Large intestine (tissue), 12 donors: ENCODE results near the gene OR1M1. TPM values are rescaled to one million over a fixed set of nuclear protein-coding genes. Genes with fewer than 3 reads are reported as not detected.
"Not testable (repeated sequence)": the region's sequence is repeated elsewhere in the genome, so short reads cannot be mapped to it uniquely, and the experiment has no call there.

ENCODE experiments used
- DNase-seq, 2 donors: peaks; one replicate each; pipeline versions ENCODE4 v3.0.0 to v3.0.0-alpha.2; 2013
- H3K27ac ChIP-seq: one replicate; pipeline ENCODE4 v1.5.1; 2013; ENCODE audit warnings: low read length
- H3K27me3 ChIP-seq: 2 replicates; pipeline ENCODE4 v1.6.1; 2013; ENCODE audit warnings: low read length; ENCODE audit not compliant: control insufficient read depth, insufficient read depth
- H3K36me3 ChIP-seq: 2 replicates; pipeline ENCODE4 v1.6.1; 2013; ENCODE audit warnings: low read length; ENCODE audit not compliant: control insufficient read depth, insufficient read depth
- H3K4me1 ChIP-seq: one replicate; pipeline ENCODE4 v1.6.1; 2013; ENCODE audit warnings: low read length; ENCODE audit not compliant: control insufficient read depth, insufficient read depth
- H3K4me3 ChIP-seq: one replicate; pipeline ENCODE4 v1.5.1; 2013; ENCODE audit warnings: low read length
- H3K9me3 ChIP-seq: one replicate; pipeline ENCODE4 v1.6.1; 2013; ENCODE audit warnings: mild to moderate bottlenecking, low read depth, low read length, moderate library complexity; ENCODE audit not compliant: control insufficient read depth
- WGBS: methylation state at CpG from one replicate; pipeline ENCODE4 v1.1.5; 2013; ENCODE audit warnings: low lambda C conversion rate; ENCODE audit not compliant: insufficient coverage; 5-methylcytosine and 5-hydroxymethylcytosine counted together
- long read RNA-seq, 11 donors: transcript quantifications; one replicate each; lab custom pipeline, GENCODE V29; 2026
- polyA plus RNA-seq: library from polyadenylated mRNA; unstranded; fragments of 120-200 nt; gene quantifications from one replicate; pipeline ENCODE4 v1.2.1, GENCODE V29; 2013

Gene OR1M1, protein sequence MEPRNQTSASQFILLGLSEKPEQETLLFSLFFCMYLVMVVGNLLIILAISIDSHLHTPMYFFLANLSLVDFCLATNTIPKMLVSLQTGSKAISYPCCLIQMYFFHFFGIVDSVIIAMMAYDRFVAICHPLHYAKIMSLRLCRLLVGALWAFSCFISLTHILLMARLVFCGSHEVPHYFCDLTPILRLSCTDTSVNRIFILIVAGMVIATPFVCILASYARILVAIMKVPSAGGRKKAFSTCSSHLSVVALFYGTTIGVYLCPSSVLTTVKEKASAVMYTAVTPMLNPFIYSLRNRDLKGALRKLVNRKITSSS
- polyA plus RNA-seq = not detected
- long read RNA-seq, donor 1 = 0 reads
- long read RNA-seq, donor 2 = 0 reads
- long read RNA-seq, donor 3 = 0 reads
- long read RNA-seq, donor 4 = 0 reads
- long read RNA-seq, donor 5 = 0 reads
- long read RNA-seq, donor 6 = 0 reads
- long read RNA-seq, donor 7 = 0 reads
- long read RNA-seq, donor 8 = 0 reads
- long read RNA-seq, donor 9 = 0 reads
- long read RNA-seq, donor 10 = 0 reads
- long read RNA-seq, donor 11 = 0 reads

DNA sequence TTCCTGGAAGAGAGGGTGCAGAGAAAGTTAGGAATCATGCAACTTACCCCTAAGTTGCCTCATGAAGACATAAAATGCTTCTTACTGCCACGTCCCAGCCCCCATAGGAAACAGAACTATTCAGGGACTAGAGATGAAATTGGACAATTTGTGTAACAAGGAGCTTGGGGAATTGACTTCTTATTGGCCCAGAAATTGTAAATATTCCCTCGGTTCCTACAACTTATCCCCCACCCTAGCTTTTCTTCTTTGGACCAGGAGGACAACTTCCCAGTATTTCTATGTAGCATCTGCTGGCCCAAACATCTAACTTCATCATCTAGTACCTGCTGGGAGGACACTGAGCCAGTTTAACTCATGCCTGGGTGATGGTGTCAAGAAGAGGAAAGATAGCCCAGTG, at the start of gene OR1M1:
OR1M1 (plus strand) TSS at position 301 of the 400 bp plus-strand sequence. CDS start 6,184 bp downstream, outside the sequence.
- H3K4me1 ChIP-seq = no peaks in the 10 kb centered on the region
- no peak for DNase-seq
- no peak within 1 kb of the TSS for H3K4me3 ChIP-seq
- no peaks in the 10 kb centered on the region for H3K27me3 ChIP-seq
- no peaks in the 10 kb centered on the region for H3K36me3 ChIP-seq
- H3K27ac ChIP-seq = no peak within 1 kb of the TSS
- WGBS = no CpG with 5 or more reads among the region's 2 CpGs
- H3K9me3 ChIP-seq = no peaks in the 10 kb centered on the region

DNA sequence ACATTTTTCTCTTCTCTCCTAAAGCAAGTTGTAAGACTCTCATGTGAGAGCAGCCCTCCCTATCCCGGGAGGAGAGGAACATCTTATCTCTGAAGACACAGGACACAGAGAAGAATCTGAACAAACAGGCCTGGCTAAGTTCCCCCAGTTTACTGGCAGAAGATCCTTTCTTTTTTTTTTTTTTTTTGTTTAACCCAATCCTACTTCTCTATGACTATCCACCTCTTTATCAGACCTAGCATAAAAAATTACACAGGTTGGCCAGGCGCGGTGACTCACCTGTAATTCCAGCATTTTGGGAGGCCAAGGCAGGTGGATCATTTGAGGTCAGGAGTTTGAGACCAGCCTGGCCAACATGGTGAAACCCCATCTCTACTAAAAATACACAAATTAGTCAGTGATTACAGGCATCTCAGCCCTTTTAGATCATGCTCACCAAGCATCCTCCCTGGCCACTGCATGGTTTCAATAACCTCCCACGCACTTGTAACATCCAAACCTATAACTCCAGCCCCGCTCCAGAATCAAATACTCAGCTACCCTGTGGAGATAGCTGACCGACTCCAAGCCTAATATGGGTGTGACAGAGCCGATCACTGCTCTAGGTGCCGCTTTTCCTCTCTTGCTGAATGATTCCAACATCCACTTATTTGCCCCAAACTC, 49.3 kb upstream of the OR1M1 start:
- Histone ChIP-seq H3K4me3 (no peak overlapping the region), H3K9me3 (no peaks in the 10 kb centered on the region), H3K27me3 (no peaks in the 10 kb centered on the region), H3K27ac (no peak overlapping the region), H3K4me1 (no peaks in the 10 kb centered on the region), H3K36me3 (no peaks in the 10 kb centered on the region)
- WGBS = 100% methylated on average over 1 of the region's 8 CpGs
- DNase-seq = no peak

DNA sequence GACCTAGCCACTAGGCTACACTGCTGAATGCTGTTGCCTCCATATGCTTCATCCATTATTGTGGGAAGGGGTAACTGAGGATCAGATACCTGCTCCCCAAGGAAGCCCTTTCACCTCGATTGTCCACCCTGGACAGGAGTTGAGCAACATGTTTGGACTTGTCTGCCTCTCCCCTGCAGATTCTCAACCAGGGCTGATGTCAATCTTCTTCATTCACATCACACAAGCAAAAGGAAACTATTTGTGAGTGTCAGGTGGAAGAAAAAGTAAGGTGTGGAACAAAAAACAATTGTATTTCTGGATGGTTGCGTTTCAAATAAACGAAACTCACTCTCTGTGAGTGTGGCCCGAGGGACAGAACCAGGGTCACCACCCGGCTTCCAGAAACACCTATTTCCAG, 47.1 kb upstream of the OR1M1 start:
- Histone ChIP-seq H3K4me3 (no peak overlapping the region), H3K4me1 (no peaks in the 10 kb centered on the region)
- WGBS = no CpG with 5 or more reads among the region's 5 CpGs

DNA sequence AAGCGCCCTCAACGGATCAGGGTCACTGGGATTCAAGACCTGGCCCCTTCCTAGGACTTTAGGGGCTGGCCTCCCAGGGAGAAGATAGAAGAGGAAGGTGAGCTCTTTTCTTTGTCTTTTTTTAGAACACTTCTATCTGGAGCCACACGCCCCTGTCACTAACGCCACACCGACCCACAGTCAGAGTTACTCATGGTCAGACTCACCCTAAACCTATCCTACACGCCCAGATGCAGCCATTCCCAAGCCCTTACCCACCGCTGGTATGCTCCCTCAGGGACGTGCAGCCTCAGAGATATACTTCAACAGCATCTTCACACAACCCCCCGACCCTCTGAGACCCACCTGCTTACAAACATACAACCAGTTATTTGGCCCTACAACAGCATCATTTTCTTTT, 46.7 kb upstream of the OR1M1 start:
- no peak overlapping the region for H3K4me3 ChIP-seq
- H3K27ac ChIP-seq = no peak overlapping the region
- no peaks in the 10 kb centered on the region for H3K4me1 ChIP-seq
- H3K9me3 ChIP-seq = no peaks in the 10 kb centered on the region
- DNase-seq = no peak
- no peaks in the 10 kb centered on the region for H3K36me3 ChIP-seq
- 83% methylated on average over 3 of the region's 9 CpGs for WGBS
- H3K27me3 ChIP-seq = no peaks in the 10 kb centered on the region

More for the DNA sequence above, 47.1 kb upstream of the OR1M1 start:
- no peak for DNase-seq
- no peak overlapping the region for H3K27ac ChIP-seq
- no peaks in the 10 kb centered on the region for H3K27me3 ChIP-seq
- no peaks in the 10 kb centered on the region for H3K9me3 ChIP-seq
- no peaks in the 10 kb centered on the region for H3K36me3 ChIP-seq

DNA sequence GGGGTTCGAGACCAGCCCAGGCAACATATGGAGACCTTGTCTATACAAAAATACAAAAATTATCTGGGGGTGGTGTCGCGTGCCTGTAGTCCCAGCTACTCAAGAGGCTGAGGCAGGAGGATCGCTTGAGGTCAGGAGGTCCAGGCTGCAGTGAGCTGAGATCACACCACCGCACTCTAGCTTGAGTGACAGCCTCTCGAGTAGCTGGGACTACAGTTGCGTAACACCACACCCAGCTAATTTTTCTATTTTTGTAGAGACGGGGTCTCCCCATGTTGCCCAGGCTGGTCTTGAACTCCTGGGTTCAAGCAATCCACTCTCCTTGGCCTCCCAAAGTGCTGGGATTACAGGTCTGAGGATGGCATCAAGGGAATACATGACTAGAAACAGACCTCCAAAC, 45.8 kb upstream of the OR1M1 start:
- no peaks in the 10 kb centered on the region for H3K4me1 ChIP-seq
- no CpG with 5 or more reads among the region's 8 CpGs for WGBS
- no peak overlapping the region for H3K4me3 ChIP-seq
- no peak overlapping the region for H3K27ac ChIP-seq
- no peaks in the 10 kb centered on the region for H3K9me3 ChIP-seq
- DNase-seq = no peak
- no peaks in the 10 kb centered on the region for H3K27me3 ChIP-seq
- no peaks in the 10 kb centered on the region for H3K36me3 ChIP-seq

DNA sequence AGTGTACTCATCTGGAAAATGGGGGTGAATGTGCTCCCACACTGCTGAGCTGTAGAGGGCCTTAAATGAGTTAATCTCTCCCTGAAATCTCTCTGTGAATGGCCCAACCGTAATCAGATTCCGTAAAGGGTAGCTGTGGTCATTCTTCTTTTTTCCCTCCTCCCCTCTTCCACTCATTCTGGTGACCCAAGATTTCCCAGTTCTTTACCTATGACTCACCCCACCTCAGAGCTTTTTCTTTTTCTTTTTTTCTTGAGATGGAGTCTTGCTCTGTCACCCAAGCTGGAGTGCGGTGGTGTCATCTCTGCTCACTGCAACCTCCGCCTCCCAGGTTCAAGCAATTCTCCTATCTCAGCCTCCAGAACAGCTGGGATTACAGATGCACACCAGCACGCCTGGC, 43.3 kb upstream of the OR1M1 start:
- Histone ChIP-seq H3K27ac (no peak overlapping the region), H3K4me1 (no peaks in the 10 kb centered on the region), H3K36me3 (no peaks in the 10 kb centered on the region), H3K27me3 (no peaks in the 10 kb centered on the region), H3K4me3 (no peak overlapping the region), H3K9me3 (no peaks in the 10 kb centered on the region)
- 73% methylated on average over 2 of the region's 5 CpGs for WGBS
- DNase-seq = no peak

DNA sequence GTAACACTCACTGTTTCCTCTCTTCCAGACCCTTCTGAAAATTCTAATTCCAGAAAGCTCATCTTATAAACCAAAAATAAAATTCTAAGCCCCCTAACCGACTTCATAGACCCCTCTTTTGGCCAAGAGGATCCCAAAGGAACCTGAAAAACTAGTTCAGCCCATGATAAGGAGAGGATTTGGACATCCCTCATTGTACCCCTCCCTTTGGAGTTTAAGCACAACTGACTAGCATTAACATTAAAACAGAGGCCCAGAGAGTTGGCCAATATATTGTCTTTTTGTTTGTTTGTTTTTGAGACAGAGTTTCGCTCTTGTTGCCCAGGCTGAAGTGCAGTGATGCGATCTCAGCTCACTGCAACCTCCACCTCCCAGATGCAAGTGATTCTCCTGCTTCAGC, 42.4 kb upstream of the OR1M1 start:
- WGBS = no CpG with 5 or more reads among the region's 3 CpGs
- DNase-seq = no peak

DNA sequence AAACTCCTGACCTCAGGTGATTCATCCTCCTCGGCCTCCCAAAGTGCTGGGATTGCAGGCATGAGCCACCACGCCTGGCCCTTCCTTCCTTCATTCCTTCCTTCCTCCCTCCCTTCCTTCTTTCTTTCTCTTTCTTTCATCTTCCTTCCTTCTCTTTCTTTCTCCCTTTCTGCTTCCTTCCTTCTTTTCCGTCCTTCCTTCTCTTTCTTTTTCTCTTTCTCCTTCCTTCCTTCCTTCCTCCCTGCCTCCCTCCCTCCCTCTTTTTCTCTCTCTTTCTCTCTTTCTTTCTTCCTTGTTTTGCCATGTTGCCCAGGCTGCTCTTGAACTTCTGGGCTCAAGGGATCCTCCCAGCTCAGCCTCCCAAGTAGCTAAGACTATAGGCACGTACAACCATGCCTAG, 40.2 kb upstream of the OR1M1 start:
- no peak overlapping the region for H3K4me3 ChIP-seq
- no peaks in the 10 kb centered on the region for H3K4me1 ChIP-seq
- no peak overlapping the region for H3K27ac ChIP-seq
- no peaks in the 10 kb centered on the region for H3K9me3 ChIP-seq
- H3K36me3 ChIP-seq = no peaks in the 10 kb centered on the region
- H3K27me3 ChIP-seq = no peaks in the 10 kb centered on the region
- WGBS = 61% methylated on average over 3 of the region's 4 CpGs
- DNase-seq = no peak

More for the DNA sequence above, 42.4 kb upstream of the OR1M1 start:
- Histone ChIP-seq H3K27ac (no peak overlapping the region), H3K9me3 (no peaks in the 10 kb centered on the region), H3K27me3 (no peaks in the 10 kb centered on the region), H3K36me3 (no peaks in the 10 kb centered on the region), H3K4me3 (no peak overlapping the region), H3K4me1 (no peaks in the 10 kb centered on the region)

DNA sequence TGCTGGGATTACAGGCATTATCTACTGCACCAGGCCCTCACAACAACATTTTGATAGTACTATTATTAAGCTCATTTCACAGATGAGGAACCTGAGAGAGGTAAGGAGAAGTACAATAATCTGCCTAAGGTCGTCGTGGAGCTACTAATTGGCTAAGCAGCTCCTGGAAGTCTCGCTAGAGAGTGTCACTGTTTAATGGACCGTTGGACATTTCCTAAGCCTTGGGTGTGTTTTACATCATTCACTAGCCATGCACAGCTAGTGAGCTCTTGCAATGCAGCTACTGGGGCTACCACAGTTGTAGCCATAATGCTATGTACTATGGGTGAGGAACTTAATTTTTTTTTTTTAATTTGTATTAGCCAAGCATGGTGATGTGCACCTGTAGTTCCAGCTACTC, 34.0 kb upstream of the OR1M1 start:
- Histone ChIP-seq H3K27ac (no peak overlapping the region), H3K27me3 (peaks cover 9% of the 10 kb centered on the region), H3K9me3 (no peaks in the 10 kb centered on the region), H3K4me3 (no peak overlapping the region), H3K4me1 (no peaks in the 10 kb centered on the region), H3K36me3 (no peaks in the 10 kb centered on the region)
- no peak for DNase-seq
- WGBS = no CpG with 5 or more reads among the region's 4 CpGs

DNA sequence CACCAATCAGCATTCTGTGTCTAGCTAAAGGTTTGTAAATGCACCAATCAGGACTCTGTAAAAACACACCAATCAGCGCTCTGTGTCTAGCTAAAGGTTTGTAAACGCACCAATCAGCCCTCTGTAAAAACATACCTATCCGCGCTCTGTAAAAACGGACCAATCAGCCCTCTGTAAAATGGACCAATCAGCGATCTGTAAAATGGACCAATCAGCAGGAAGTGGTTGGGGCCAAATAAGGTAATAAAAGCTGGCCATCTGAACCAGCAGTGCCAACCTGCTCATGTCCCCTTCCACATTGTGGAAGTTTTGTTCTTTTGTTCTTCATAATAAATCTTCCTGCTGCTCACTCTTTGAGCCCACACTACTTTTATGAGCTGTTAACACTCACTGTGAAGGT, 33.2 kb upstream of the OR1M1 start:
- H3K9me3 ChIP-seq, H3K36me3 ChIP-seq, DNase-seq, H3K27ac ChIP-seq, H3K4me1 ChIP-seq, H3K27me3 ChIP-seq, H3K4me3 ChIP-seq: not testable (repeated sequence)
- WGBS = no CpG with 5 or more reads among the region's 6 CpGs
